ENCODE measurements around the gene CACNA1B. TPM values are rescaled to one million over a fixed set of nuclear protein-coding genes. Genes with fewer than 3 reads are reported as not detected.
A peak's percentile ranks its signal among the peaks of the same experiment; 100 is the strongest.

CACNA1B gene
- total and polyA plus RNA-seq, 11 donors: 0.03 to 0.25 (median 0.13) TPM

GRCh38 chr9:138025417-138025816 lies 147.8 kb downstream of the CACNA1B start:
- H3K27me3 ChIP-seq: peaks cover 8 to 49% (median 17%) of the 10 kb centered on the region in 9 donors
- DNase-seq (peak in 1 of 5 donors; percentile 32), ATAC-seq (no peak)
- no peak for TF ChIP-seq POLR2A (IDR thresholded peaks at IDR 0.05)
- TF ChIP-seq CTCF (IDR thresholded peaks at IDR 0.05): no peak
- intact Hi-C loops (cut with DNase I): no loop called here
- H3K9me3 ChIP-seq: no peaks in the 10 kb centered on the region
- peaks cover 0 to 9% (median 0%) of the 10 kb centered on the region in 12 donors for H3K4me1 ChIP-seq
- 73 to 88% (median 81%) methylated on average over 4 of the region's 4 CpGs for WGBS, 4 donors
- H3K4me3 ChIP-seq: no peak overlapping the region
- H3K27ac ChIP-seq: no peak overlapping the region
- H3K36me3 ChIP-seq: no peaks in the 10 kb centered on the region

GRCh38 chr9:138025908-138026307 lies 148.3 kb downstream of the CACNA1B start:
- peaks cover 8 to 49% (median 17%) of the 10 kb centered on the region in 9 donors for H3K27me3 ChIP-seq
- H3K9me3 ChIP-seq: no peaks in the 10 kb centered on the region
- H3K4me1 ChIP-seq: peaks cover 0 to 9% (median 0%) of the 10 kb centered on the region in 12 donors
- no peak overlapping the region for H3K4me3 ChIP-seq
- no peak for TF ChIP-seq POLR2A (IDR thresholded peaks at IDR 0.05)
- 74 to 97% (median 85%) methylated on average over 7 of the region's 7 CpGs for WGBS, 4 donors
- ATAC-seq (no peak), DNase-seq (peak in 1 of 5 donors; percentile 27)
- intact Hi-C loops (cut with DNase I): no loop called here
- no peak overlapping the region for H3K27ac ChIP-seq
- H3K36me3 ChIP-seq: no peaks in the 10 kb centered on the region

GRCh38 chr9:138028596-138028995 lies 151.0 kb downstream of the CACNA1B start:
- DNase-seq (no peak), ATAC-seq (no peak)
- intact Hi-C loops (cut with DNase I): no loop called here
- Histone ChIP-seq H3K4me1 (no peaks in the 10 kb centered on the region), H3K4me3 (no peak overlapping the region), H3K27me3 (peaks cover 6 to 38% (median 10%) of the 10 kb centered on the region in 9 donors), H3K9me3 (peaks cover 0 to 7% (median 0%) of the 10 kb centered on the region in 12 donors), H3K27ac (no peak overlapping the region), H3K36me3 (no peaks in the 10 kb centered on the region)
- TF ChIP-seq POLR2A (IDR thresholded peaks at IDR 0.05) (no peak), CTCF (IDR thresholded peaks at IDR 0.05) (no peak)
- 86 to 100% (median 97%) methylated on average over 1 of the region's 1 CpG for WGBS, 4 donors

- ATAC-seq: no peak
- TF ChIP-seq CTCF (IDR thresholded peaks at IDR 0.05) (no peak), POLR2A (IDR thresholded peaks at IDR 0.05) (no peak)
- Histone ChIP-seq H3K9me3 (peaks cover 0 to 7% (median 0%) of the 10 kb centered on the region in 12 donors), H3K27ac (no peak overlapping the region), H3K4me3 (no peak overlapping the region), H3K27me3 (peaks cover 0 to 44% (median 9%) of the 10 kb centered on the region in 9 donors), H3K4me1 (no peaks in the 10 kb centered on the region), H3K36me3 (no peaks in the 10 kb centered on the region)
- DNase-seq: no peak
- intact Hi-C loops (cut with DNase I): no loop called here
- 71 to 78% (median 76%) methylated on average over 3 of the region's 3 CpGs for WGBS, 4 donors
Observed at GRCh38 chr9:138031186-138031585, 153.6 kb downstream of the CACNA1B start.

GRCh38 chr9:138033950-138034349 lies 156.4 kb downstream of the CACNA1B start:
- 41 to 65% (median 49%) methylated on average over 4 of the region's 4 CpGs for WGBS, 4 donors
- H3K4me3 ChIP-seq: no peak overlapping the region
- H3K27ac ChIP-seq: no peak overlapping the region
- ATAC-seq: no peak
- DNase-seq: peak in 1 of 5 donors; percentile 1
- no peaks in the 10 kb centered on the region for H3K36me3 ChIP-seq
- no peak for TF ChIP-seq POLR2A (IDR thresholded peaks at IDR 0.05)
- intact Hi-C loops (cut with DNase I): no loop called here
- H3K4me1 ChIP-seq: peaks cover 0 to 7% (median 0%) of the 10 kb centered on the region in 12 donors
- peaks cover 0 to 7% (median 0%) of the 10 kb centered on the region in 12 donors for H3K9me3 ChIP-seq
- peaks cover 0 to 33% (median 9%) of the 10 kb centered on the region in 9 donors for H3K27me3 ChIP-seq
